ENCODE data around the gene SLC25A6.

- TF ChIP-seq, protein P1, sequence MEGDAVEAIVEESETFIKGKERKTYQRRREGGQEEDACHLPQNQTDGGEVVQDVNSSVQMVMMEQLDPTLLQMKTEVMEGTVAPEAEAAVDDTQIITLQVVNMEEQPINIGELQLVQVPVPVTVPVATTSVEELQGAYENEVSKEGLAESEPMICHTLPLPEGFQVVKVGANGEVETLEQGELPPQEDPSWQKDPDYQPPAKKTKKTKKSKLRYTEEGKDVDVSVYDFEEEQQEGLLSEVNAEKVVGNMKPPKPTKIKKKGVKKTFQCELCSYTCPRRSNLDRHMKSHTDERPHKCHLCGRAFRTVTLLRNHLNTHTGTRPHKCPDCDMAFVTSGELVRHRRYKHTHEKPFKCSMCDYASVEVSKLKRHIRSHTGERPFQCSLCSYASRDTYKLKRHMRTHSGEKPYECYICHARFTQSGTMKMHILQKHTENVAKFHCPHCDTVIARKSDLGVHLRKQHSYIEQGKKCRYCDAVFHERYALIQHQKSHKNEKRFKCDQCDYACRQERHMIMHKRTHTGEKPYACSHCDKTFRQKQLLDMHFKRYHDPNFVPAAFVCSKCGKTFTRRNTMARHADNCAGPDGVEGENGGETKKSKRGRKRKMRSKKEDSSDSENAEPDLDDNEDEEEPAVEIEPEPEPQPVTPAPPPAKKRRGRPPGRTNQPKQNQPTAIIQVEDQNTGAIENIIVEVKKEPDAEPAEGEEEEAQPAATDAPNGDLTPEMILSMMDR (conservative IDR thresholded peaks at IDR 0.05): no peak
- no peak for TF ChIP-seq EZH2 (IDR thresholded peaks at IDR 0.05; ENCODE audit: low read depth)
Observed at GRCh38 chrX:1440506-1440905, 48.6 kb upstream of the SLC25A6 start.
